Endodermal cell (in vitro differentiated cells): ENCODE results near the gene MBNL2. TPM values are rescaled to one million over a fixed set of nuclear protein-coding genes. Genes with fewer than 3 reads are reported as not detected.

ENCODE experiments used
- DNase-seq: peaks from one replicate; pipeline ENCODE4 v3.0.0-alpha.2; 2017
- H3K27ac ChIP-seq: 2 replicates; pipeline ENCODE4 v1.5.1; 2013; ENCODE audit warnings: mild to moderate bottlenecking, low read depth, low read length, moderate library complexity
- H3K27me3 ChIP-seq: 2 replicates; pipeline ENCODE4 v1.6.1; 2013; ENCODE audit warnings: mild to moderate bottlenecking, low read length, moderate library complexity; ENCODE audit not compliant: insufficient read depth, control insufficient read depth, poor library complexity, severe bottlenecking
- H3K36me3 ChIP-seq: 2 replicates; pipeline ENCODE4 v1.7.0; 2013; ENCODE audit warnings: mild to moderate bottlenecking, low read length, moderate library complexity; ENCODE audit not compliant: control insufficient read depth, insufficient read depth
- H3K4me1 ChIP-seq: one replicate; pipeline ENCODE4 v1.7.0; 2013; ENCODE audit warnings: low read length; ENCODE audit not compliant: control insufficient read depth, insufficient read depth
- H3K4me3 ChIP-seq: 2 replicates; pipeline ENCODE4 v1.5.1; 2013; ENCODE audit warnings: mild to moderate bottlenecking, low read length, moderate library complexity
- H3K9ac ChIP-seq: 2 replicates; pipeline ENCODE4 v1.6.1; 2013; ENCODE audit warnings: mild to moderate bottlenecking, low read length, moderate library complexity; ENCODE audit not compliant: poor library complexity, severe bottlenecking; ENCODE audit errors: extremely low read depth
- H3K9me3 ChIP-seq: 2 replicates; pipeline ENCODE4 v1.6.1; 2013; ENCODE audit warnings: mild to moderate bottlenecking, low read length, moderate library complexity; ENCODE audit not compliant: control insufficient read depth
- H3K27ac Mint-ChIP-seq: 2 replicates; pipeline ENCODE4 v1.8.0; 2020; ENCODE audit warnings: mixed read lengths
- H3K27me3 Mint-ChIP-seq: 2 replicates; pipeline ENCODE4 v1.8.0; 2021; ENCODE audit warnings: mild to moderate bottlenecking, mixed read lengths; ENCODE audit not compliant: insufficient read depth
- H3K36me3 Mint-ChIP-seq: 2 replicates; pipeline ENCODE4 v1.8.0; 2020; ENCODE audit warnings: low read depth, mixed read lengths
- H3K4me1 Mint-ChIP-seq: 2 replicates; pipeline ENCODE4 v1.8.0; 2020; ENCODE audit warnings: mixed read lengths
- H3K4me3 Mint-ChIP-seq: 2 replicates; pipeline ENCODE4 v1.8.0; 2020; ENCODE audit warnings: mild to moderate bottlenecking, moderate library complexity, mixed read lengths
- H3K9me3 Mint-ChIP-seq: 2 replicates; pipeline ENCODE4 v1.8.0; 2020; ENCODE audit warnings: mild to moderate bottlenecking, mixed read lengths
- WGBS, 2 experiments: methylation state at CpG; one replicate each; pipeline versions ENCODE4 v1.1.5 to v1.1.7; 2013; ENCODE audit warnings: missing lambda C conversion rate in 2 of 2, mixed read lengths in 1 of 2; ENCODE audit not compliant: insufficient coverage in 1 of 2, insufficient read length in 1 of 2; 5-methylcytosine and 5-hydroxymethylcytosine counted together
- total RNA-seq, 2 donors: library from RNA; stranded (reverse); fragmentation: NEBNext Ultra II Directional in 1 of 2; extraction: Animal tissue kit (Norgen Biotek cat#: 25700) in 1 of 2; gene quantifications; 2 replicates in 1 of 2; 3 replicates in 1 of 2; pipeline ENCODE4 v1.2.1, GENCODE V29; 2021
- TF ChIP-seq, protein P1 (sequence below): fragments of 200-600 bp; sonication (generic); conservative IDR thresholded peaks from 2 replicates; pipeline ENCODE4 v1.5.0; 2021; ENCODE audit warnings: antibody characterized with exemption, mild to moderate bottlenecking

Gene MBNL2
- total RNA-seq, 2 donors from 2014 or later = 1.7 to 3.3 TPM

DNA sequence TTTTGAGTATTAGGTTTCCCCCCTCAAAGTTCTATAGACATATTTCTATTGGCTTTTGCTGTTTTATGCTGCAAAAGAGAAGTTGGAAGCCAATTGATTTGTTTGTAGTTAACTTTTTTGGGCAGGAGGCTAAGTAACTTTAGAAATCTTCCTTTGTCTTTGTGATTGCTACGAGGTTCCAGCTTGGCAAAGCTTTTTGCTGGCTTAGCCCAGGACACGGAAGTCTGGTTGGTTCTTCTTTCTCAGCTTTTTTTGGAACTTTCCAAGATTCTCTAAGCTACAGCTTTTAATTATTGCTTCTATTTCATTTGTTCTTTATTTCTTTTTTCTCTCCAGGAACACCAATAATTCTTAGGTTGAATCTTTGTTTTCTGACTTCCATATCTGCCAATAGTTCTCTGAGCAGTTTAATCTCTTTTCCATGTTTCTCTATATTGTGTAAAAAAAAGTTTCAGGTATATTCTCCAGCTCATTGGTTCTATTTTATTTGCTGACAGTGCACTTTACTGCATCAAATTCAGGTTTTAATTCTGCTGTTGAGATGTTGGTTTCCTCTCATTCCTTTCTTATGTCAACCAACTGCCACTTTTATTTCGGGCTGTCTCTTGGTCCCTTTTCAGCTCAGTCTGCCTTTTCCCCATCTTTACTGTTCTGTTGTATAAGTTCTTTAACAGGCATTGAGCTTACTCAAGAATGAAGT is 27.8 kb downstream of the MBNL2 start:
- DNase-seq = no peak
- TF ChIP-seq, protein P1, sequence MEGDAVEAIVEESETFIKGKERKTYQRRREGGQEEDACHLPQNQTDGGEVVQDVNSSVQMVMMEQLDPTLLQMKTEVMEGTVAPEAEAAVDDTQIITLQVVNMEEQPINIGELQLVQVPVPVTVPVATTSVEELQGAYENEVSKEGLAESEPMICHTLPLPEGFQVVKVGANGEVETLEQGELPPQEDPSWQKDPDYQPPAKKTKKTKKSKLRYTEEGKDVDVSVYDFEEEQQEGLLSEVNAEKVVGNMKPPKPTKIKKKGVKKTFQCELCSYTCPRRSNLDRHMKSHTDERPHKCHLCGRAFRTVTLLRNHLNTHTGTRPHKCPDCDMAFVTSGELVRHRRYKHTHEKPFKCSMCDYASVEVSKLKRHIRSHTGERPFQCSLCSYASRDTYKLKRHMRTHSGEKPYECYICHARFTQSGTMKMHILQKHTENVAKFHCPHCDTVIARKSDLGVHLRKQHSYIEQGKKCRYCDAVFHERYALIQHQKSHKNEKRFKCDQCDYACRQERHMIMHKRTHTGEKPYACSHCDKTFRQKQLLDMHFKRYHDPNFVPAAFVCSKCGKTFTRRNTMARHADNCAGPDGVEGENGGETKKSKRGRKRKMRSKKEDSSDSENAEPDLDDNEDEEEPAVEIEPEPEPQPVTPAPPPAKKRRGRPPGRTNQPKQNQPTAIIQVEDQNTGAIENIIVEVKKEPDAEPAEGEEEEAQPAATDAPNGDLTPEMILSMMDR = no peak
- H3K4me1 Mint-ChIP-seq = no peaks in the 10 kb centered on the region
- peak overlapping the region; percentile 33 for H3K27ac ChIP-seq
- H3K9ac ChIP-seq = no peak overlapping the region
- peaks cover 15% of the 10 kb centered on the region for H3K27me3 ChIP-seq
- H3K4me1 ChIP-seq = no peaks in the 10 kb centered on the region
- H3K36me3 ChIP-seq = no peaks in the 10 kb centered on the region
- H3K36me3 Mint-ChIP-seq = no peaks in the 10 kb centered on the region
- no peak overlapping the region for H3K27ac Mint-ChIP-seq
- no peak overlapping the region for H3K4me3 Mint-ChIP-seq
- H3K27me3 Mint-ChIP-seq = peaks cover 30% of the 10 kb centered on the region
- H3K4me3 ChIP-seq = no peak overlapping the region
- H3K9me3 ChIP-seq = no peaks in the 10 kb centered on the region
- WGBS, 2 experiments = 84 to 93% methylated on average over 3 of the region's 3 CpGs
- no peaks in the 10 kb centered on the region for H3K9me3 Mint-ChIP-seq

DNA sequence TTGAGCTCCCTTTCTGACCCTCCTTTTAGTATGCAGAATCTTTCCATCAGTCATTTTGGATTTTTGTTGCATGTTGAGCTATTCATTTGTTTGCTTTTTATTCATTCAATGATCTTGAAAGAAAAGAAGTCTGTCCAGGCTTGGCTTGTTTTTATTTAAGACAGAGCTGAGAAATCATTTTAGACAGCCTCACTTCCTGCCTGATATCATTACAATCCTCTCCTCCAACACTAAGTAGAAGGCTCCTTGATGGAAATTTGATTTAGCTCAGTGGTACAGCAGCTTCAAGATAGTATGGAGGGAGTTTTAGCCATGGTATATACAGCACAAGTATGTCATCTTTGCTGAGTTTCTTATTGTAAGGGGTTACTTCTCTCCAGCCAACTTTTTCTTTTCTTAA is 28.4 kb downstream of the MBNL2 start:
- Mint-ChIP-seq H3K36me3 (no peaks in the 10 kb centered on the region), H3K4me1 (no peaks in the 10 kb centered on the region), H3K9me3 (no peaks in the 10 kb centered on the region), H3K4me3 (no peak overlapping the region), H3K27ac (no peak overlapping the region), H3K27me3 (peaks cover 27% of the 10 kb centered on the region)
- Histone ChIP-seq H3K27ac (peak overlapping the region; percentile 33), H3K9ac (no peak overlapping the region), H3K27me3 (peaks cover 15% of the 10 kb centered on the region), H3K36me3 (no peaks in the 10 kb centered on the region), H3K4me1 (no peaks in the 10 kb centered on the region), H3K9me3 (no peaks in the 10 kb centered on the region), H3K4me3 (no peak overlapping the region)
- DNase-seq = no peak
- TF ChIP-seq, protein P1 = no peak

- H3K4me1 ChIP-seq = no peaks in the 10 kb centered on the region
- WGBS, 2 experiments = 67% methylated on average over 1 of the region's 1 CpG; no CpG with 5 or more reads in 1 of the 2 experiments
Observed at GRCh38 chr13:97252735-97253134, 30.6 kb downstream of the MBNL2 start.

More at GRCh38 chr13:97252735-97253134, 30.6 kb downstream of the MBNL2 start:
- TF ChIP-seq, protein P1 = no peak
- no peak for DNase-seq
- H3K27me3 ChIP-seq = peaks cover 13% of the 10 kb centered on the region
- H3K36me3 ChIP-seq = no peaks in the 10 kb centered on the region
- H3K9ac ChIP-seq = no peak overlapping the region
- H3K4me3 Mint-ChIP-seq = no peak overlapping the region
- peaks cover 27% of the 10 kb centered on the region for H3K27me3 Mint-ChIP-seq
- H3K9me3 Mint-ChIP-seq = no peaks in the 10 kb centered on the region
- H3K4me1 Mint-ChIP-seq = peaks cover 2% of the 10 kb centered on the region
- H3K27ac ChIP-seq = no peak overlapping the region
- no peaks in the 10 kb centered on the region for H3K9me3 ChIP-seq
- H3K4me3 ChIP-seq = no peak overlapping the region
- no peaks in the 10 kb centered on the region for H3K36me3 Mint-ChIP-seq
- no peak overlapping the region for H3K27ac Mint-ChIP-seq
